MM.1S (cell line): ENCODE measurements around the gene CLEC16A.

Experiments used
- DNase-seq: peaks from one replicate; pipeline ENCODE4 v3.0.0-alpha.2; 2015
- H2AFZ ChIP-seq: fragments of 300-600 bp; sonication (generic); 2 replicates; pipeline ENCODE4 v1.6.0; 2016; ENCODE audit warnings: antibody characterized with exemption, low read length
- H3F3A ChIP-seq: fragments of 300-600 bp; sonication (generic); 2 replicates; pipeline ENCODE4 v1.6.1; 2016; ENCODE audit warnings: mild to moderate bottlenecking, antibody characterized with exemption, low read length, moderate library complexity, mixed read lengths; ENCODE audit not compliant: insufficient read depth
- H3K27ac ChIP-seq: fragments of 300-600 bp; sonication (generic); 2 replicates; pipeline ENCODE4 v1.5.1; 2016; ENCODE audit warnings: mild to moderate bottlenecking, low read length
- H3K27me3 ChIP-seq: fragments of 300-600 bp; sonication (generic); replicated peaks from 2 replicates; pipeline ENCODE4 v1.6.0; 2016; ENCODE audit warnings: low read length; ENCODE audit not compliant: insufficient read depth
- H3K36me3 ChIP-seq: fragments of 300-600 bp; sonication (generic); replicated peaks from 2 replicates; pipeline ENCODE4 v1.6.1; 2016; ENCODE audit warnings: mild to moderate bottlenecking, low read length, mixed read lengths; ENCODE audit not compliant: insufficient read depth
- H3K4me1 ChIP-seq: fragments of 300-600 bp; sonication (generic); 2 replicates; pipeline ENCODE4 v1.6.1; 2016; ENCODE audit warnings: low read length, mixed read lengths
- H3K4me2 ChIP-seq: fragments of 300-600 bp; sonication (generic); 2 replicates; pipeline ENCODE4 v1.6.0; 2016; ENCODE audit warnings: low read depth, low read length
- H3K4me3 ChIP-seq: fragments of 300-600 bp; sonication (generic); 2 replicates; pipeline ENCODE4 v1.5.1; 2016; ENCODE audit warnings: low read length, mixed read lengths
- H3K79me2 ChIP-seq: fragments of 300-600 bp; sonication (generic); 2 replicates; pipeline ENCODE4 v1.6.1; 2016; ENCODE audit warnings: mixed run types, low read length, mixed read lengths
- H3K9ac ChIP-seq: fragments of 300-600 bp; sonication (generic); 2 replicates; pipeline ENCODE4 v1.6.1; 2016; ENCODE audit warnings: low read length, mixed read lengths
- H3K9me2 ChIP-seq: fragments of 300-600 bp; sonication (generic); replicated peaks from 2 replicates; pipeline ENCODE4 v1.6.1; 2016; ENCODE audit warnings: mild to moderate bottlenecking, low read length, mixed read lengths; ENCODE audit not compliant: insufficient read depth
- H3K9me3 ChIP-seq: fragments of 300-600 bp; sonication (generic); replicated peaks from 2 replicates; pipeline ENCODE4 v1.6.1; 2016; ENCODE audit warnings: mild to moderate bottlenecking, low read length, mixed read lengths; ENCODE audit not compliant: insufficient read depth
- H4K20me1 ChIP-seq: fragments of 300-600 bp; sonication (generic); 2 replicates; pipeline ENCODE4 v1.6.1; 2016; ENCODE audit warnings: mild to moderate bottlenecking, low read length, moderate library complexity, mixed read lengths; ENCODE audit not compliant: insufficient read depth
- EZH2 ChIP-seq: fragments of 300-600 bp; sonication (generic); optimal IDR thresholded peaks from 2 replicates; pipeline ENCODE3; 2017; ENCODE audit warnings: low read depth, mild to moderate bottlenecking, antibody characterized with exemption, low read length, mixed read lengths
- EZH2phosphoT487 ChIP-seq: fragments of 300-600 bp; sonication (generic); IDR thresholded peaks from 2 replicates; pipeline ENCODE4 v1.6.1; 2018; ENCODE audit warnings: antibody characterized with exemption, low read length
- TF ChIP-seq, protein P1 (sequence below): fragments of 300-600 bp; sonication (generic); IDR thresholded peaks from 2 replicates; pipeline ENCODE4 v1.5.1; 2016; ENCODE audit warnings: antibody characterized with exemption, low read length, mixed read lengths

CLEC16A gene

GRCh38 chr16:11097094-11097786 is 152.9 kb downstream of the CLEC16A start:
- Histone ChIP-seq H3K9me3 (no peaks in the 10 kb centered on the region), H3K27me3 (no peaks in the 10 kb centered on the region), H3K9me2 (no peaks in the 10 kb centered on the region), H3K4me2 (no peak overlapping the region), H3F3A (peaks cover 16% of the 10 kb centered on the region; the same call in 1 of the 2 replicates), H2AFZ (no peak overlapping the region), H3K9ac (no peak overlapping the region), H3K79me2 (no peaks in the 10 kb centered on the region), H3K4me1 (peaks cover 25% of the 10 kb centered on the region), H3K36me3 (no peaks in the 10 kb centered on the region), H3K4me3 (no peak overlapping the region), H4K20me1 (no peaks in the 10 kb centered on the region), H3K27ac (no peak overlapping the region)
- DNase-seq = no peak
- no peak for TF ChIP-seq EZH2
- no peak for TF ChIP-seq EZH2phosphoT487
- TF ChIP-seq, protein P1, sequence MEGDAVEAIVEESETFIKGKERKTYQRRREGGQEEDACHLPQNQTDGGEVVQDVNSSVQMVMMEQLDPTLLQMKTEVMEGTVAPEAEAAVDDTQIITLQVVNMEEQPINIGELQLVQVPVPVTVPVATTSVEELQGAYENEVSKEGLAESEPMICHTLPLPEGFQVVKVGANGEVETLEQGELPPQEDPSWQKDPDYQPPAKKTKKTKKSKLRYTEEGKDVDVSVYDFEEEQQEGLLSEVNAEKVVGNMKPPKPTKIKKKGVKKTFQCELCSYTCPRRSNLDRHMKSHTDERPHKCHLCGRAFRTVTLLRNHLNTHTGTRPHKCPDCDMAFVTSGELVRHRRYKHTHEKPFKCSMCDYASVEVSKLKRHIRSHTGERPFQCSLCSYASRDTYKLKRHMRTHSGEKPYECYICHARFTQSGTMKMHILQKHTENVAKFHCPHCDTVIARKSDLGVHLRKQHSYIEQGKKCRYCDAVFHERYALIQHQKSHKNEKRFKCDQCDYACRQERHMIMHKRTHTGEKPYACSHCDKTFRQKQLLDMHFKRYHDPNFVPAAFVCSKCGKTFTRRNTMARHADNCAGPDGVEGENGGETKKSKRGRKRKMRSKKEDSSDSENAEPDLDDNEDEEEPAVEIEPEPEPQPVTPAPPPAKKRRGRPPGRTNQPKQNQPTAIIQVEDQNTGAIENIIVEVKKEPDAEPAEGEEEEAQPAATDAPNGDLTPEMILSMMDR = no peak

DNA sequence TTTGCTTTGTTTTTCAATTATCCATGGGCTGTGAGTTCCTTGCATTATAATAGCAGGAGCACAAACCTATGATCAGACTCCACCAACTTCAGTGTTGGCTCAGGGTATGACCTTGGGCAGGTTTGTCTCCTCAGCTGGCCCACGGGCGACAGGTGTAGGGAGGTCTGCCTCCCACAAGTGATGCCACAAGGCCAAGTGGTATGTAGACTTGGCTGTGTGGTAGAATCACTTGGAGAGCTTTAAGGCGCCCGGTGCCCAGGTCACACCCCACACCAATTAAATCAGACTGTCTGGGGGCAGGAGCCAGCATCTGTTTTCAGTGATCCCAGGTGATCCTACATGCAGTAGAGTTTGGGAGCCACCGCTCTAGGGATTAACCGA is 153.4 kb downstream of the CLEC16A start:
- no peak overlapping the region for H2AFZ ChIP-seq
- no peak overlapping the region for H3K4me3 ChIP-seq
- H3K4me1 ChIP-seq = peaks cover 25% of the 10 kb centered on the region
- no peaks in the 10 kb centered on the region for H3K9me3 ChIP-seq
- H3K79me2 ChIP-seq = no peaks in the 10 kb centered on the region
- H3K4me2 ChIP-seq = no peak overlapping the region
- H3F3A ChIP-seq = peaks cover 16% of the 10 kb centered on the region; the same call in 1 of the 2 replicates
- DNase-seq = no peak
- TF ChIP-seq EZH2phosphoT487 (no peak), EZH2 (no peak)
- TF ChIP-seq, protein P1 = no peak
- no peaks in the 10 kb centered on the region for H3K27me3 ChIP-seq
- no peaks in the 10 kb centered on the region for H3K36me3 ChIP-seq
- H3K9me2 ChIP-seq = no peaks in the 10 kb centered on the region
- no peak overlapping the region for H3K27ac ChIP-seq
- no peaks in the 10 kb centered on the region for H4K20me1 ChIP-seq
- no peak overlapping the region for H3K9ac ChIP-seq

DNA sequence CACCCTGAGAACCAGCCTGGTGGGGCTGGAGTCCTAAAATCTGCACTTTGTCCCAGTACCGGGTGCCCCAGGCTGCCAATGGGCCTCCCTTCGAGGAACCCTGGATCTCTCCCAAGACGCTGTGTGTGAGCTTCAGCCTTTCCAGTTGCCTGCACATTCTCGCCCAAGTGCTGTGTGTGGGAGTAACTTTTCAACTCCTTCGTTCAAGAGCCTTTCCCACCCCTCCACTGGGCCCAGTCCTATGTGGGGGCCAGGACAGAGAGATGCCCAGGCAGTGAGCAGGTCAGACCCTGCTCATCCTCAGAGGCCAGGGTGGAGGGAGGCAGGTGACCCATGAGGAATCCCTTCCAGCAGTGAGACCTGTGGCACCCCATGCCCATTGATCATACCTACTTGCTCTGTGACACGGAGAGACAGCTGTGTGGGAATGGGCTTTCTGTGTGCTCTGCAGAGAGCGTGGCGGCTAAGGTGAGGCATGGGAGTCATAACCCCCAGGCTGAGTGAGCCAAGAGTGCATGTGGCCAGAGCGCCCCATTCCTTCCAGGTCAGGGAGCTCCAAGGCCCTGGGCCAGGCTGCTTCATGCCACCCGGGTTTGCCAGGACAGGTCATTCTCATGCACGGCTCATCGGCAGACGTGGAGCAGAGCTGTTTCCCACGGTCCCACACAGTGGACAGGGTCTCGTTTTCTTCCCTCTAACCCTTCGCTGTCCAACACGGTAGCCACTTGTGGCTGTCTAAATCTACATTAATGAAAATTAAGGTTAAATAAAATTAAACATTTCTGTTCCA is 154.4 kb downstream of the CLEC16A start:
- no peaks in the 10 kb centered on the region for H3K79me2 ChIP-seq
- no peak overlapping the region for H3K9ac ChIP-seq
- peaks cover 16% of the 10 kb centered on the region for H3K4me1 ChIP-seq

More for the DNA sequence above, 154.4 kb downstream of the CLEC16A start:
- Histone ChIP-seq H3K36me3 (no peaks in the 10 kb centered on the region), H2AFZ (no peak overlapping the region), H3K4me3 (no peak overlapping the region), H3K9me3 (no peaks in the 10 kb centered on the region), H3K9me2 (no peaks in the 10 kb centered on the region), H3K27ac (no peak overlapping the region), H4K20me1 (no peaks in the 10 kb centered on the region), H3K4me2 (no peak overlapping the region), H3F3A (peaks cover 15% of the 10 kb centered on the region; the same call in 1 of the 2 replicates), H3K27me3 (no peaks in the 10 kb centered on the region)
- TF ChIP-seq EZH2 (no peak), EZH2phosphoT487 (no peak)
- TF ChIP-seq, protein P1 = no peak
- no peak for DNase-seq
